Fibroblast of lung (primary cell): ENCODE results near the gene SON.

Experiments used
- EZH2 ChIP-seq: IDR thresholded peaks from 2 replicates; pipeline ENCODE4 v1.5.1; 2012; ENCODE audit warnings: low read length, control low read depth, mild to moderate bottlenecking; ENCODE audit errors: missing control alignments
- TF ChIP-seq, protein P1 (sequence below), 2 donors: IDR thresholded peaks in 1 of 2; conservative IDR thresholded peaks in 1 of 2; 1 replicate in 1 of 2; 2 replicates in 1 of 2; pipeline ENCODE4 v1.5.1; 2011 to 2012; ENCODE audit warnings: low read length in 2 of 2, control low read depth in 1 of 2, inconsistent platforms in 1 of 2, low read depth in 1 of 2, mild to moderate bottlenecking in 1 of 2

DNA sequence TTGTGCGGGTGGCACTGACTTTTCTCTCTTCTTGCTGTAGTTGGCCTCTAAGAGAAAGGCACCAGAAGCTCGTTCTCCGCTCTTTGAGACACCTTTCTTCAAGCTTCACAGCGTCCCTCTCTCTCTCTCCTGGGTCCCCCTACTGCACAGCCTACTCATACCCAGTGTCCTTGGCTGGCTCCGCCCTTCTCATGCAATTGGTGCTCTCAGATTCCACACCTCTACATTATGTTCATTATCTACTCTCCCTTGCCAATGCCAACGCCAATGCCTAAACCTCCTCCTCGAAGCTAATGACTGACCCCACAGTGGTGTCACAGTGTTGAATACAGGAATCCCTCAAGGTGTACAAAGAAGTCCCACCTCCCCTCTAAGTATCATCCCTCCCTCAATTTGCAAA lies 46.5 kb upstream of the SON start:
- TF ChIP-seq, protein P1, sequence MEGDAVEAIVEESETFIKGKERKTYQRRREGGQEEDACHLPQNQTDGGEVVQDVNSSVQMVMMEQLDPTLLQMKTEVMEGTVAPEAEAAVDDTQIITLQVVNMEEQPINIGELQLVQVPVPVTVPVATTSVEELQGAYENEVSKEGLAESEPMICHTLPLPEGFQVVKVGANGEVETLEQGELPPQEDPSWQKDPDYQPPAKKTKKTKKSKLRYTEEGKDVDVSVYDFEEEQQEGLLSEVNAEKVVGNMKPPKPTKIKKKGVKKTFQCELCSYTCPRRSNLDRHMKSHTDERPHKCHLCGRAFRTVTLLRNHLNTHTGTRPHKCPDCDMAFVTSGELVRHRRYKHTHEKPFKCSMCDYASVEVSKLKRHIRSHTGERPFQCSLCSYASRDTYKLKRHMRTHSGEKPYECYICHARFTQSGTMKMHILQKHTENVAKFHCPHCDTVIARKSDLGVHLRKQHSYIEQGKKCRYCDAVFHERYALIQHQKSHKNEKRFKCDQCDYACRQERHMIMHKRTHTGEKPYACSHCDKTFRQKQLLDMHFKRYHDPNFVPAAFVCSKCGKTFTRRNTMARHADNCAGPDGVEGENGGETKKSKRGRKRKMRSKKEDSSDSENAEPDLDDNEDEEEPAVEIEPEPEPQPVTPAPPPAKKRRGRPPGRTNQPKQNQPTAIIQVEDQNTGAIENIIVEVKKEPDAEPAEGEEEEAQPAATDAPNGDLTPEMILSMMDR (conservative IDR thresholded peaks at IDR 0.05 in 1 of 2, IDR thresholded peaks at IDR 0.05 in 1 of 2; ENCODE audit: low read depth in 1 of 2, low read length in 2 of 2) = no peak
- TF ChIP-seq EZH2 = no peak
